Panc1 (cell line): ENCODE data around the gene NCKAP5. TPM values are rescaled to one million over a fixed set of nuclear protein-coding genes. Genes with fewer than 3 reads are reported as not detected.

Source experiments
- ATAC-seq: fragments of 200-7000 bp; cut with Tn5 transposase; 2 replicates; pipeline ENCODE4 v1.9.1; 2020; ENCODE audit warnings: mild to moderate bottlenecking, moderate library complexity
- BruUV-seq: library from RNA; stranded (reverse); fragments of 400-500 nt; replicated peaks from 2 replicates; lab custom pipeline; 2021; lab: Mats Ljungman, UMichigan
- CTCF ChIA-PET: fragments of 300-600 bp; sonication (Branson Sonifier 250); formaldehyde crosslinking; loops from one replicate; lab custom pipeline; 2022; ENCODE audit warnings: antibody characterized with exemption; lab: Charles Lee
- POLR2A ChIA-PET: fragments of 300-600 bp; sonication (Branson Sonifier 250); formaldehyde crosslinking; loops from one replicate; lab custom pipeline; 2022; ENCODE audit warnings: antibody characterized with exemption; lab: Charles Lee
- DNase-seq: peaks from one replicate; pipeline ENCODE4 v3.0.0-alpha.2; 2010; ENCODE audit warnings: low read depth, low spot score
- H3K27ac ChIP-seq: 2 replicates; pipeline ENCODE4 v1.5.1; 2011; ENCODE audit warnings: mild to moderate bottlenecking, low read length, inconsistent platforms
- H3K27me3 ChIP-seq: fragments of 200-500 bp; sonication (Bioruptor generic); 2 replicates; pipeline ENCODE4 v1.6.0; 2014; ENCODE audit warnings: low read length, inconsistent platforms; ENCODE audit not compliant: control insufficient read depth, insufficient read depth
- H3K36me3 ChIP-seq: fragments of 200-500 bp; sonication (Bioruptor generic); 2 replicates; pipeline ENCODE4 v1.5.1; 2014; ENCODE audit warnings: inconsistent platforms, mild to moderate bottlenecking, low read length, moderate library complexity; ENCODE audit not compliant: control insufficient read depth, insufficient read depth
- H3K4me1 ChIP-seq: 2 replicates; pipeline ENCODE4 v1.5.1; 2011; ENCODE audit warnings: inconsistent platforms, mild to moderate bottlenecking, low read length, moderate library complexity; ENCODE audit not compliant: control insufficient read depth, insufficient read depth
- H3K4me3 ChIP-seq, 2 experiments: 2 replicates each; pipeline ENCODE4 v1.5.1; 2011 to 2012; ENCODE audit warnings: low read depth in 2 of 2, low read length in 2 of 2, mild to moderate bottlenecking in 2 of 2, inconsistent platforms in 1 of 2, moderate library complexity in 1 of 2
- H3K9me3 ChIP-seq: fragments of 200-500 bp; sonication (Bioruptor generic); 2 replicates; pipeline ENCODE4 v1.5.1; 2014; ENCODE audit warnings: low read depth, mild to moderate bottlenecking, inconsistent platforms, low read length, moderate library complexity; ENCODE audit not compliant: control insufficient read depth, insufficient read depth
- CTCF ChIP-seq: fragments of 450-650 bp; IDR thresholded peaks from 2 replicates; pipeline ENCODE4 v1.5.1; 2017; ENCODE audit warnings: mild to moderate bottlenecking
- POLR2AphosphoS5 ChIP-seq: IDR thresholded peaks from 2 replicates; pipeline ENCODE4 v1.6.1; 2012; ENCODE audit warnings: mild to moderate bottlenecking, low read depth, low read length, moderate library complexity
- REST ChIP-seq, 2 experiments: IDR thresholded peaks; 2 replicates each; pipeline ENCODE4 v1.6.1; 2011 to 2012; ENCODE audit warnings: low read depth in 2 of 2, control low read depth in 1 of 2, low read length in 1 of 2, mild to moderate bottlenecking in 1 of 2, moderate library complexity in 1 of 2; ENCODE audit not compliant: insufficient read depth in 1 of 2
- SIN3A ChIP-seq: IDR thresholded peaks from 2 replicates; pipeline ENCODE4 v1.6.1; 2012; ENCODE audit warnings: low read depth, mild to moderate bottlenecking, low read length, moderate library complexity, borderline replicate concordance; ENCODE audit not compliant: insufficient read depth
- TCF7L2 ChIP-seq: IDR thresholded peaks from 2 replicates; pipeline ENCODE4 v1.6.1; 2011; ENCODE audit warnings: mild to moderate bottlenecking, low read depth, low read length, inconsistent platforms
- in situ Hi-C: cut with HindIII; loops from 2 replicates; pipeline ENCODE4 v1.10.0; 2016; ENCODE audit warnings: low sequenced_read_pairs, low pct_unique_long_range_greater_than_20kb
- intact Hi-C: fragments of 100-400 bp; cut with micrococcal nuclease; formaldehyde crosslinking; loops from one replicate; pipeline ENCODE4 v1.10.0; 2022; ENCODE audit not compliant: unreplicated experiment
- total RNA-seq: library from RNA; stranded (reverse); gene quantifications from one replicate; pipeline ENCODE4 v1.2.1, GENCODE V29; 2021; ENCODE audit not compliant: unreplicated experiment

Gene NCKAP5
- total RNA-seq, 1 experiment from 2014 or later = 0.10 TPM

GRCh38 chr2:133508546-133509165 is 59.6 kb downstream of the NCKAP5 start:
- in situ Hi-C loops = no loop called here

GRCh38 chr2:133506996-133507395 is 61.3 kb downstream of the NCKAP5 start:
- TF ChIP-seq TCF7L2 = no peak
- no peak for TF ChIP-seq REST (IDR thresholded peaks at IDR 0.05; ENCODE audit: insufficient read depth in 1 of 2, low read depth in 2 of 2, low read length in 1 of 2)
- no peak for TF ChIP-seq POLR2AphosphoS5
- no peak for TF ChIP-seq SIN3A
- TF ChIP-seq CTCF = no peak
- no peak for ATAC-seq

More at GRCh38 chr2:133508546-133509165, 59.6 kb downstream of the NCKAP5 start:
- intact Hi-C loops = no loop called here
- Histone ChIP-seq H3K27me3 (no peaks in the 10 kb centered on the region), H3K4me3 (no peak overlapping the region), H3K27ac (no peak overlapping the region), H3K36me3 (no peaks in the 10 kb centered on the region), H3K4me1 (no peaks in the 10 kb centered on the region), H3K9me3 (no peaks in the 10 kb centered on the region)
- TF ChIP-seq TCF7L2 (no peak), CTCF (no peak), REST (IDR thresholded peaks at IDR 0.05; ENCODE audit: insufficient read depth in 1 of 2, low read depth in 2 of 2, low read length in 1 of 2) (no peak), SIN3A (no peak), POLR2AphosphoS5 (no peak)
- ChIA-PET POLR2A (no interaction called here), CTCF (no interaction called here)
- BruUV-seq = no TSS peak
- DNase-seq = no peak
- ATAC-seq = no peak

More at GRCh38 chr2:133506996-133507395, 61.3 kb downstream of the NCKAP5 start:
- H3K27me3 ChIP-seq = no peaks in the 10 kb centered on the region
- no peak overlapping the region for H3K27ac ChIP-seq
- H3K36me3 ChIP-seq = no peaks in the 10 kb centered on the region
- in situ Hi-C loops (no loop called here), intact Hi-C loops (no loop called here)
- CTCF ChIA-PET = no interaction called here
- no peaks in the 10 kb centered on the region for H3K4me1 ChIP-seq
- DNase-seq = no peak
- no peaks in the 10 kb centered on the region for H3K9me3 ChIP-seq
- H3K4me3 ChIP-seq = no peak overlapping the region
- POLR2A ChIA-PET = no interaction called here
- BruUV-seq = no TSS peak
